HFFc6 (cell line): ENCODE measurements around the gene UBQLN4. TPM values are rescaled to one million over a fixed set of nuclear protein-coding genes. Genes with fewer than 3 reads are reported as not detected.

Source experiments
- DNase-seq: peaks from one replicate; pipeline ENCODE4 v3.0.0-alpha.2; 2018
- H3K27ac Mint-ChIP-seq: 2 replicates; pipeline ENCODE4 v1.8.0; 2020; ENCODE audit warnings: mild to moderate bottlenecking, mixed read lengths
- H3K27me3 Mint-ChIP-seq: 2 replicates; pipeline ENCODE4 v1.8.0; 2021; ENCODE audit warnings: mild to moderate bottlenecking, moderate library complexity, mixed read lengths; ENCODE audit not compliant: insufficient read depth
- H3K36me3 Mint-ChIP-seq: 2 replicates; pipeline ENCODE4 v1.8.0; 2021; ENCODE audit warnings: low read depth, mixed read lengths
- H3K4me1 Mint-ChIP-seq: 2 replicates; pipeline ENCODE4 v1.8.0; 2020; ENCODE audit warnings: low read depth, mixed read lengths
- H3K4me3 Mint-ChIP-seq: 2 replicates; pipeline ENCODE4 v1.8.0; 2020; ENCODE audit warnings: mild to moderate bottlenecking, moderate library complexity, mixed read lengths
- H3K9me3 Mint-ChIP-seq: 2 replicates; pipeline ENCODE4 v1.8.0; 2020; ENCODE audit warnings: mild to moderate bottlenecking, mixed read lengths
- CTCF ChIP-seq: fragments of 200-600 bp; sonication (generic); IDR thresholded peaks from 2 replicates; pipeline ENCODE4 v1.5.0; 2021; ENCODE audit warnings: antibody characterized with exemption, mild to moderate bottlenecking
- total RNA-seq, 6 experiments: library from RNA; stranded (reverse); fragmentation: NEBNext Ultra II Directional; extraction: Animal tissue kit (Norgen Biotek cat#: 25700); gene quantifications; 2 replicates in 1 of 6; 3 replicates in 5 of 6; pipeline ENCODE4 v1.2.3, GENCODE V29; 2021

UBQLN4 gene
- total RNA-seq, 6 experiments from 2014 or later, result 31.6 to 36.0 (median 32.9) TPM

GRCh38 chr1:156070548-156070947 is 16.9 kb upstream of the UBQLN4 start:
- H3K4me1 Mint-ChIP-seq, result peaks cover 9% of the 10 kb centered on the region
- H3K36me3 Mint-ChIP-seq, result no peaks in the 10 kb centered on the region
- DNase-seq, result no peak
- H3K9me3 Mint-ChIP-seq, result no peaks in the 10 kb centered on the region
- TF ChIP-seq CTCF, result no peak
- H3K4me3 Mint-ChIP-seq, result no peak overlapping the region
- H3K27ac Mint-ChIP-seq, result no peak overlapping the region
- peaks cover 3% of the 10 kb centered on the region for H3K27me3 Mint-ChIP-seq

- no peak for TF ChIP-seq CTCF
- H3K9me3 Mint-ChIP-seq, result no peaks in the 10 kb centered on the region
- DNase-seq, result no peak
- no peaks in the 10 kb centered on the region for H3K36me3 Mint-ChIP-seq
- peaks cover 5% of the 10 kb centered on the region for H3K4me1 Mint-ChIP-seq
- H3K27ac Mint-ChIP-seq, result no peak overlapping the region
- H3K4me3 Mint-ChIP-seq, result no peak overlapping the region
- peaks cover 3% of the 10 kb centered on the region for H3K27me3 Mint-ChIP-seq
Observed at GRCh38 chr1:156069490-156070455, 16.2 kb upstream of the UBQLN4 start.

- TF ChIP-seq CTCF, result no peak
- H3K27ac Mint-ChIP-seq, result no peak overlapping the region
- H3K4me1 Mint-ChIP-seq, result peaks cover 8% of the 10 kb centered on the region
- H3K36me3 Mint-ChIP-seq, result no peaks in the 10 kb centered on the region
- DNase-seq, result no peak
- H3K4me3 Mint-ChIP-seq, result no peak overlapping the region
- peaks cover 1% of the 10 kb centered on the region for H3K27me3 Mint-ChIP-seq
- no peaks in the 10 kb centered on the region for H3K9me3 Mint-ChIP-seq
Observed at GRCh38 chr1:156067262-156067661, 13.7 kb upstream of the UBQLN4 start.

- Mint-ChIP-seq H3K4me3 (no peak overlapping the region), H3K9me3 (no peaks in the 10 kb centered on the region), H3K27me3 (peaks cover 1% of the 10 kb centered on the region), H3K4me1 (peaks cover 14% of the 10 kb centered on the region), H3K27ac (no peak overlapping the region), H3K36me3 (no peaks in the 10 kb centered on the region)
- no peak for DNase-seq
- no peak for TF ChIP-seq CTCF
Observed at GRCh38 chr1:156065871-156066270, 12.3 kb upstream of the UBQLN4 start.

GRCh38 chr1:156065212-156065611 is 11.6 kb upstream of the UBQLN4 start:
- H3K4me1 Mint-ChIP-seq, result peaks cover 14% of the 10 kb centered on the region
- no peaks in the 10 kb centered on the region for H3K36me3 Mint-ChIP-seq
- H3K4me3 Mint-ChIP-seq, result no peak overlapping the region
- DNase-seq, result no peak
- H3K27ac Mint-ChIP-seq, result no peak overlapping the region
- no peak for TF ChIP-seq CTCF
- peaks cover 1% of the 10 kb centered on the region for H3K27me3 Mint-ChIP-seq
- no peaks in the 10 kb centered on the region for H3K9me3 Mint-ChIP-seq
